HG02571 (cell line): ENCODE data around the gene BAIAP2L2.

Experiments
- ATAC-seq: cut with Tn5 transposase; IDR thresholded peaks from one replicate; pipeline ENCODE4 v1.9.1; 2021; ENCODE audit warnings: mild to moderate bottlenecking, moderate library complexity; ENCODE audit not compliant: unreplicated experiment

The BAIAP2L2 gene

GRCh38 chr22:38108561-38109319, 1.7 kb downstream of the BAIAP2L2 start:
- ATAC-seq: no peak

GRCh38 chr22:38107692-38108515, 2.6 kb downstream of the BAIAP2L2 start:
- ATAC-seq: no peak

DNA sequence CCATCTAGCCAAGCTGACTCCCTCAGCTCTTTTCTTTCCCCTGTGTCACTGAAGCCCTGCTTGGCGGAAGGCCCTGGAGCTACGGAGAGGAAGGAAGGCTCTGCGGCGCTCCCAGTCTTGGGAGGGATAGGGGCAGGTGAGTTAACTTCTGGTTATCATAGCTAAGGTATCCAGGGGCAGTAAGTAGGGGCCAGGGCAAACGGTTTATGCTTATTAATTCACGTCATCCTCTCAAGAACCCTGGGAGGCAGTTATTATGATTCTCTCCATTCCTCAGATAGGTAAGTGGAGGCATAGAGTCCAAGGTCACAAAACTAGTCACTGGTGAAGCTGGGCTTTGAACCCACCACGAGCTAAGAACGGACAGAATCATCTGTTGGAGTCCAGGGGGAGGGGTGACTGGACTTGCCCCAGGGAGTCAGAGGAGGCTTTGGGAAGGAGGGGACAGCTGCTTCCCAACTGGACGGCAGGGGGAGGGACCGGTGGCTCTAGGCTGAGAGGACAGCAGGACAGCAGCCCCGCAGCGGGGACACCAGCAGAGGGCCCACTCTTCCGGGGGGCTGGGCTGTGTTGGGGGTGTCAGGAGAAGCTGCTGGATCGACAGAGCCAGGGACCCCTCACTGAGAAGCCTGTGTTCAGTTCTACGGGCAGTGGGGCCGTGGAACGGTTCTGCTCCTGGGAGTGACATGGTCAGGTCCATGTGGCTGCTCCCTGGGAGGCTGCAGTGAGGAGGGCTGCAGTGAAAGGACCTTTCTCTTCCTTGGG, 3.5 kb downstream of the BAIAP2L2 start:
- ATAC-seq: no peak

- ATAC-seq: no peak
Measured at GRCh38 chr22:38104084-38104483, 6.4 kb downstream of the BAIAP2L2 start.

DNA sequence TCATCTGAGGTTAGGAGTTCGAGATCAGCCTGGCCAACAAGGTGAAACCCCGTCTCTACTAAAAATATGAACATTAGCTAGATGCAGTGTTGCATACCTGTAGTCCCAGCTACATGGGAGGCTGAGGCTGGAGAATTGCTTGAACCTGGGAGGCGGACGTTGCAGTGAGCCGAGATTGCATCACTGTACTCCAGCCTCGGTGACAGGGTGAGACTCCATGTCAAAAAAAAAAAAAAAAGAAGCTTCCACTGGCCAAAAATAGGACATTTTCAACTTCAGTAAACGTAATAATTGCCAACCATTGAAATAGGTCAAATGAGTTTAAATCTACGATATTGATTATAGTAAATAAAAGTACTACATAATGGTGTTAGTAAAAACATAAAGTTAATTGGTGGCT, 6.8 kb downstream of the BAIAP2L2 start:
- no peak for ATAC-seq

GRCh38 chr22:38098410-38099249, 11.9 kb downstream of the BAIAP2L2 start:
- ATAC-seq: no peak

DNA sequence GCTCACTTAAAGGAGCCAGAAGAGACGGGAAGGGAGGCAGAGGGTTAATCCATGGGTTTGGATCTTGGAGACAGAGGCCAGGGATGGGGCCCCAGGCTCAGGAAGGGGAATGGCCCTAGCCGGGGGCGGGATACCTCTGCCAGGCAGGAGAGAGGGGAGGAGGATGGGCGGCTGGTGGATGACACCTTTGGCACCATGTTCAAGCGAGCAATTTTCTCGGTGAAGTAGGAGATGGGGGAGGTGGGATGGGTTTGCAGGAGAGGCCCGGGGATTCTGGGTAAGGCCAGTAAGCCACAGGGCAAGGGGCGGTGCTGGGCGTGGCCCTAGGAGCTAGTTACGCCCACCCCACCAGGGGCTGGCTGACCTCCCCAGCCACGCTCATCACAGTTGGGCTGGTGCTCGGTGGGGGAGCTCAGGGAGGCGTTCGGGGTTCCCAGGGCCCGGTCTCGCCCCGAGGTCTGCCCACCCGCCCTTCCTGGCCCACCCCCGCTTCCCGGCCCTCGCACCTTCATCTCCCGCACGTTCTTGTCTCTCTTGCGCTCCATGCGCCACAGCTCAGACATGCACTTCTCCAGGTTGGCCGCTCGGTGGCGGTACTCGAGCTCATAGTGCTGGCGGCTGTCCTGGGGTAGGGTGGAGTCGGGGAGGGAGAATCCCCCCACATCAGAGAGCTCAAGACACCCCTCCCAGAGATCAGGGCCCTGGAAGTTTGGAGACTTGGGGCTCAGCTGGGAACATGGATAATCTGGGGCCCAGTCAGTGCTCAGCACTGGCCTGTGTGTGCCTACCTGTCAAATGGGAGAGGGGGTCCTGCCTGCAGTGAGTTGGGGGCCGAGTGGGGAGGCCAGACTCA, 12.7 kb downstream of the BAIAP2L2 start:
- ATAC-seq: no peak

DNA sequence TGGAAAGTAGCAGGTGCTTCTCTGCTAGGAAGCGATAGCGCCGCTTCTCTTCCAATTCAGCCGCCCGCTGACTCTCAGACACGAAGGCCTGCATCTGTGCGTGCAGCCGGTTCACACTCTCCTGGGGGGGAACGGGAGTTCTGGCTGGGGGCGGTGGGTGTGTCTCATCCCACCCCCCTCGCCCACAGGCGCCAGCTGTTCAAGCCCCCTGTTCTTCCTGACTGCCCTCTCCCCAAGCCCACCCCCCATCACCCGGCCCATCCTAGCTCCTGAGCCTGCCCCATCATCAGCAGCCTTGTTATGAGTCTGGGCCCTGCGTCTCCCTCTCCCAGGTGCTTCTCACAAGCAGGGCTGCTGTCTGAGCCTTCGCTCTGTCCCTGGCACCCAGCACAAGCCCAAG, 13.4 kb downstream of the BAIAP2L2 start:
- ATAC-seq: no peak

- ATAC-seq: no peak
Measured at GRCh38 chr22:38089474-38089851, 21.0 kb downstream of the BAIAP2L2 start.

GRCh38 chr22:38088629-38089473, 21.6 kb downstream of the BAIAP2L2 start:
- no peak for ATAC-seq

GRCh38 chr22:38087855-38088254, 22.6 kb downstream of the BAIAP2L2 start:
- no peak for ATAC-seq

DNA sequence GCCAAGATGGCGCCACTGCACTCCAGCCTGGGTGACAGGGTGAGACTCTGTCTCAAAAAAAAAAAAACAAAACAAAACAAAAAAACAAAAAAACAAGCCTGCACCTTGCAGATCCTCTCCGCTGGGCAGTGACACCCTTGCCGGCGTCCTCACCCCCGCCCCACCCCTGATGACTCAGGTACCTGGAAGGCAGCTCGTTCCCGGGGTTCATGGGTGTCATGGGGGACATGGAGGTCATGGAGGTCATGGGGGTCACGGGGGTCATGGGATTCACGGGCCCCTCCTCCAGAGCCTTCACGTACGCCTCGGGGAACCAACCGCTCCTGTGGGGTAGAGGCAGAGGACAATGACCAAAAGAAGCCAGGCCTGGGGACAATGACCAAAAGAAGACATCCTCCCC, 23.5 kb downstream of the BAIAP2L2 start:
- no peak for ATAC-seq

DNA sequence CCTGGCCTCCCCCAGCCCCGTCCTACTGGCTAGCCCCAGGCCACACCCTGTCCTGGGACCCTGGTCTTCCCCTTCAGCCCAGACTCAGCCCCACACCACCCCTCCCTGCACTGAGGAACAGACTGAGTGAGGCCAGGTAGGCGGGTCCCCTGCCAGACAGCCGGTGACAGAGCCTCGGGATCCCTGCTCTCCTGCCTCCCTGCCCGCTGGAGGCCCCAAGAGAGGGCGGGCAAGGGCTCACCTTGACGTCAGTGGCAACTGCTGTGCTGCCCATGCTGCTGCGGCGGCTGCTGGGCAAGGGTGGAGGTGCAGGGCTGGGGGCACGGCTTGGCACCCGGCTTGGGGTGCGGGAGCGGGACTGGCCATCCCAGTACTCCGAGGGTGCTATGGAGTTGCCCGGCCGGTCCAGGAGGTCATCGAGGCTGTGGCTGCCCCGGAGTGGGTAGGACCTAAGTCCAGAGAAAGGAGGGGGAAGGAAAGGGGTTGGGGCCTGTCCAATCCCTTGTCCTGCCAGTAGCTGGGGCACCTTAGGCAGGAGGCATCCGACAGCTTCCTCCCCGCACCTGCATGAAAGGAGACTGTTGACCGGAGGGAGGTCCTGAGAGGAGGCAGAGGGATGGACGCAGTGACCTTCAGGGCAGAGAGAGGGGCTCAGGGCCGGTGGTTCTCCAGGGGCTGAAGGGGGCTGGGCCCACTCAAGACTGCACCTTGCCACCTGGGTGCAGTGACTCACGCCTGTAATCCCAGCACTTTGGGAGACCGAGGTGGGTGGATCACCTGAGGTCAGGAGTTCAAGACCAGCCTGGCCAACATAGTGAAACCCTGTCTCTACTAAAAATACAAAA, 24.3 kb downstream of the BAIAP2L2 start:
- no peak for ATAC-seq

GRCh38 chr22:38085501-38085900, 25.0 kb downstream of the BAIAP2L2 start:
- ATAC-seq: no peak

DNA sequence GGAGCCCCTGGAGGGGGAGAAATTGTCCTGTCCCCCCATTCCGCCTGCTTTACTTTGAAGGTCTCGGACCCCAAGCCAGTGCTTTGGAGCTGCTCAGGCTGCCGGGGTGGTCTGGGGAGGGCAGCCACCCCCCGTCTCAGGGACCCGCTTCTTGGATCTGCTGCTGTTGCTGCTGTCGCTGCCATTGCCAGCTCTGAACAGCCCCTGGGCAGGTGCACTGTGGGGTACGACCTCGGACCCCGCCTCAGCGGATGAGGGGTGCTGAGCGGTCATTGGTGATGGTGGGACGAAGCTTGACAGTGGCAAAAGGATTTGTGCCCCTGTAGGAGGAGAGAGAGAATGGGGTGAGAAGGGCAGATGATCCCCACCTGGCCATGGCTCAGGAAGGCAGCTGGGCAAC, 25.4 kb downstream of the BAIAP2L2 start:
- ATAC-seq: no peak

DNA sequence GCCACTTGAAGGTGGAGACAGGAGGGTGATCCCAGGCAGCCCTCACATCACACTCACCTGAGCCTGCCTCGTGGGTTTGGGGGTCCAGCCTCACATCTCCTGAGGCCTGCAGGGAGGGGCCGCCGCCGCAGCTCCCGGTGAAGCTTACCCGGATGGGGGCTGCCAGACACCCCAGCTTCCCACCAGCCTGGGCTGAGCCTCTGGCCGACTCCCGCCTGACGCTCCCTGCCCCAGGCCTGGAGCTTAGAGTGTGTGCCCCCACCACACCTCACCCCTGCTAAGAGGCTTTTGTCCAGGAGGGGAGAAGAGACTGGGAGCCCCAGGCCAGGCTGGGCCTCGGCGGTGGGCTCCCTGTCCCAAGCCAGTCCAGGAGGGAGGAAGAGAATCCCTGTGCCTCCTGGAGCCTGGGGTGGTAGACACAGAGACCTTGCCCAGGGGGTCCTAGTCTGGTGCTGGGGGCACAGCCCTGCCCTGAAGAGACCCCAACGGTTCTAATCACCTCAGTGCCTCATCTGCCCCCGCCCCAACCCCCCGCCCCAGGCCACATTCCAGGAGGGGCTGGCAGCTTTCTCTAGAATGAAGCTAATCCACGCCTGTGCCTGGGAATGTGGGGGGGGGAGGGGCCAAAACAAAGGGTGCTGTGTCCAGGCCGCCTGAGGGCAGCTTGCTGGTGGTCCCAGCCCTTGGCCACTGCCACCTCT, 26.4 kb downstream of the BAIAP2L2 start, which contains the start of gene SLC16A8:
Gene SLC16A8 (minus strand): TSS at position 254 of the 701 bp plus-strand sequence. CDS start 1,311 bp downstream, outside the sequence.
- no peak for ATAC-seq
